Neural progenitor cell (in vitro differentiated cells): ENCODE measurements around the gene TNIP2. TPM values are rescaled to one million over a fixed set of nuclear protein-coding genes. Genes with fewer than 3 reads are reported as not detected.

Experiments
- DNase-seq: peaks from one replicate; pipeline ENCODE4 v3.0.0-alpha.2; 2016; ENCODE audit warnings: low spot score
- H2AFZ ChIP-seq: fragments of 200-600 bp; sonication (generic); replicated peaks from 2 replicates; pipeline ENCODE4 v1.6.1; 2016; ENCODE audit warnings: antibody characterized with exemption
- H3F3A ChIP-seq: fragments of 200-600 bp; sonication (generic); 2 replicates; pipeline ENCODE4 v1.6.1; 2016; ENCODE audit warnings: antibody characterized with exemption, low read depth
- H3K27ac ChIP-seq: fragments of 200-600 bp; sonication (generic); 2 replicates; pipeline ENCODE4 v1.5.1; 2016; ENCODE audit warnings: mild to moderate bottlenecking
- H3K27me3 ChIP-seq: fragments of 200-600 bp; sonication (generic); 2 replicates; pipeline ENCODE4 v1.6.1; 2016; ENCODE audit warnings: mild to moderate bottlenecking, moderate library complexity
- H3K36me3 ChIP-seq: fragments of 200-600 bp; sonication (generic); 2 replicates; pipeline ENCODE4 v1.5.1; 2016
- H3K4me1 ChIP-seq: fragments of 200-600 bp; sonication (generic); 2 replicates; pipeline ENCODE4 v1.6.1; 2016; ENCODE audit warnings: mixed run types
- H3K4me2 ChIP-seq: fragments of 200-600 bp; sonication (generic); 2 replicates; pipeline ENCODE4 v1.6.1; 2016
- H3K4me3 ChIP-seq: fragments of 200-600 bp; sonication (generic); 2 replicates; pipeline ENCODE4 v1.5.1; 2016
- H3K79me2 ChIP-seq: fragments of 200-600 bp; sonication (generic); 2 replicates; pipeline ENCODE4 v1.6.1; 2016; ENCODE audit warnings: low read depth
- H3K9ac ChIP-seq: fragments of 200-600 bp; sonication (generic); 2 replicates; pipeline ENCODE4 v1.6.1; 2016
- H3K9me3 ChIP-seq: fragments of 200-600 bp; sonication (generic); 2 replicates; pipeline ENCODE4 v1.5.1; 2016; ENCODE audit warnings: low read depth
- H4K20me1 ChIP-seq: fragments of 200-600 bp; sonication (generic); 2 replicates; pipeline ENCODE4 v1.6.1; 2016; ENCODE audit warnings: low read depth
- H3K27ac Mint-ChIP-seq: 3 replicates; pipeline ENCODE4 v1.8.0; 2021; ENCODE audit warnings: mixed read lengths
- H3K27me3 Mint-ChIP-seq: 2 replicates; pipeline ENCODE4 v1.8.0; 2022; ENCODE audit warnings: low read depth, mild to moderate bottlenecking, inconsistent platforms, moderate library complexity, mixed read lengths; ENCODE audit not compliant: insufficient read depth
- H3K36me3 Mint-ChIP-seq: 3 replicates; pipeline ENCODE4 v1.8.0; 2021; ENCODE audit warnings: mixed read lengths
- H3K4me1 Mint-ChIP-seq: 3 replicates; pipeline ENCODE4 v1.8.0; 2021; ENCODE audit warnings: mixed read lengths
- H3K4me3 Mint-ChIP-seq: 3 replicates; pipeline ENCODE4 v1.8.0; 2021; ENCODE audit warnings: mild to moderate bottlenecking, moderate library complexity, mixed read lengths
- H3K9me3 Mint-ChIP-seq: 3 replicates; pipeline ENCODE4 v1.8.0; 2020; ENCODE audit warnings: mixed read lengths
- CTCF ChIP-seq: fragments of 200-600 bp; sonication (generic); IDR thresholded peaks from 2 replicates; pipeline ENCODE4 v1.5.1; 2017; ENCODE audit warnings: antibody characterized with exemption, mild to moderate bottlenecking
- EZH2 ChIP-seq: fragments of 200-600 bp; sonication (generic); IDR thresholded peaks from 2 replicates; pipeline ENCODE4 v1.6.1; 2017; ENCODE audit warnings: antibody characterized with exemption, mild to moderate bottlenecking, moderate library complexity
- EZH2phosphoT487 ChIP-seq: fragments of 200-600 bp; sonication (generic); IDR thresholded peaks from 2 replicates; pipeline ENCODE4 v1.6.1; 2017; ENCODE audit warnings: antibody characterized with exemption
- total RNA-seq: library from RNA; depleted of rRNA; stranded (reverse); fragments of >200 nt; gene quantifications from 2 replicates; pipeline ENCODE4 v1.2.3, GENCODE V29; 2015; ENCODE audit warnings: low replicate concordance

The TNIP2 gene
- total RNA-seq, 1 donor from 2014 or later: 24.5 TPM

GRCh38 chr4:2803624-2804448 lies 47.7 kb upstream of the TNIP2 start:
- Mint-ChIP-seq H3K9me3 (no peaks in the 10 kb centered on the region), H3K36me3 (no peaks in the 10 kb centered on the region), H3K4me1 (peaks cover 22% of the 10 kb centered on the region), H3K4me3 (no peak overlapping the region), H3K27me3 (peaks cover 8% of the 10 kb centered on the region), H3K27ac (no peak overlapping the region)
- Histone ChIP-seq H3K36me3 (no peaks in the 10 kb centered on the region), H3K4me3 (no peak overlapping the region), H3K9me3 (no peaks in the 10 kb centered on the region), H3F3A (peaks cover 5% of the 10 kb centered on the region), H3K27me3 (no peaks in the 10 kb centered on the region), H2AFZ (no peak overlapping the region), H3K4me1 (peaks cover 20% of the 10 kb centered on the region), H4K20me1 (no peaks in the 10 kb centered on the region), H3K27ac (no peak overlapping the region), H3K4me2 (no peak overlapping the region), H3K79me2 (no peaks in the 10 kb centered on the region), H3K9ac (no peak overlapping the region)
- DNase-seq: no peak
- no peak for TF ChIP-seq CTCF
- no peak for TF ChIP-seq EZH2
- no peak for TF ChIP-seq EZH2phosphoT487

DNA sequence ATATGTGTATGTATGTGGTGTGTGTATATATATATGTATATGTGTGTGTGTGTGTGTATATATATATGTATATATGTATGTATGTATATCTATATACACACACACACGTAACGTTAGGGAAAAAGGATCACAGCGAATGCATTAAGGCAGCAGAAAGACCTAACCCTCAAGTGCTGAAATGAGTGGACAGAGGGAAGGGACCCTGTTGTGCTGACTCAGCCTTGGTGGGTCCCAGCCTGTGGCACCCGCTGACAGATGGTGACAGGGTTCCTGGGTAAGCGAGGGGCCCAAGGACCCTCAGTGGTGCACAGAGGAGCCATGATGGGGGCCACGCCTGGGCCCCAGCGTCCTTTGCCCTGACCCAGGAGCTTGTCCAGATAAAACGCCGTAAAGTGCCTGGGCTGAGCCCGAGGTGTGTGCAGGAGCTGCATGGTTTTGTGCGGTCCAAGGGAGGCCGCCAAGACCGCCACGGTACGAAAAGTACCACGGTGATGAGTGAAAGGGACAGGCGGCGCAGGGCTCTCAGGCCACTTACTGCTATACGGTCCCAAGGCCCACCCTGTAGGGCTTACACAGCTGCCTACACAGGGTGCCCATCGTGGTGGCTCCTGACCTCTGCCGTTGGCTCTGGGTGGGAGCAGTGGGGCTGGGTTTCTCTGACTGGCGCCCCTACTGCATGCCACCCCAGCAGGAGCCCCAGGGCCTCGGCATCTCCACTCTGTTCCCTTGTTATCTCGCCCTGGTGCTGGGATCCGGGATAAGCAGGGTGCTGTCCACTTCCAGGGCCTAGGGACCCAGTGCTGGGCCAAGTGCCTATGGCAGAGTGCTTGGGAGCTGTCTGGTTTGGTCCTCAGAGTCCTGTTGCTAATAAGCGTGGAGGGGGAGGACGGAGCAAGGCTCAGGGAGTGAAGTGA lies 46.7 kb upstream of the TNIP2 start:
- H3K27me3 ChIP-seq: no peaks in the 10 kb centered on the region
- peaks cover 5% of the 10 kb centered on the region for H3F3A ChIP-seq
- DNase-seq: no peak
- peaks cover 20% of the 10 kb centered on the region for H3K4me1 ChIP-seq
- TF ChIP-seq CTCF: no peak
- no peak for TF ChIP-seq EZH2phosphoT487
- no peak for TF ChIP-seq EZH2
- H3K4me2 ChIP-seq: no peak overlapping the region
- Mint-ChIP-seq H3K36me3 (no peaks in the 10 kb centered on the region), H3K9me3 (no peaks in the 10 kb centered on the region), H3K4me3 (no peak overlapping the region), H3K27me3 (peaks cover 5% of the 10 kb centered on the region), H3K4me1 (peaks cover 20% of the 10 kb centered on the region), H3K27ac (no peak overlapping the region)
- no peaks in the 10 kb centered on the region for H4K20me1 ChIP-seq
- no peak overlapping the region for H2AFZ ChIP-seq
- H3K36me3 ChIP-seq: no peaks in the 10 kb centered on the region
- no peak overlapping the region for H3K9ac ChIP-seq
- no peaks in the 10 kb centered on the region for H3K9me3 ChIP-seq
- H3K27ac ChIP-seq: no peak overlapping the region
- no peaks in the 10 kb centered on the region for H3K79me2 ChIP-seq
- no peak overlapping the region for H3K4me3 ChIP-seq

GRCh38 chr4:2800691-2801596 lies 44.8 kb upstream of the TNIP2 start:
- TF ChIP-seq CTCF (no peak), EZH2phosphoT487 (no peak), EZH2 (no peak)
- Histone ChIP-seq H2AFZ (peak overlapping the region; percentile 64), H4K20me1 (no peaks in the 10 kb centered on the region), H3K36me3 (no peaks in the 10 kb centered on the region), H3K9me3 (no peaks in the 10 kb centered on the region), H3K9ac (no peak overlapping the region), H3K27ac (no peak overlapping the region), H3K79me2 (no peaks in the 10 kb centered on the region), H3F3A (peaks cover 5% of the 10 kb centered on the region), H3K27me3 (no peaks in the 10 kb centered on the region), H3K4me3 (no peak overlapping the region), H3K4me2 (no peak overlapping the region), H3K4me1 (peaks cover 13% of the 10 kb centered on the region)
- H3K9me3 Mint-ChIP-seq: no peaks in the 10 kb centered on the region
- peak; percentile 66 for DNase-seq
- H3K27ac Mint-ChIP-seq: peak overlapping the region; percentile 86
- H3K36me3 Mint-ChIP-seq: no peaks in the 10 kb centered on the region
- H3K4me1 Mint-ChIP-seq: peaks cover 12% of the 10 kb centered on the region
- peak overlapping the region; percentile 55 for H3K4me3 Mint-ChIP-seq
- no peaks in the 10 kb centered on the region for H3K27me3 Mint-ChIP-seq
